ENCODE data around the gene SUN2. TPM values are rescaled to one million over a fixed set of nuclear protein-coding genes. Genes with fewer than 3 reads are reported as not detected.

The SUN2 gene
- total RNA-seq, 4 donors from 2014 or later, result 94.2 to 307 (median 191) TPM

GRCh38 chr22:38792833-38793232, 37.0 kb upstream of the SUN2 start:
- WGBS, 2 donors, result 33 to 51% methylated on average over 4 of the region's 4 CpGs
- no peak for DNase-seq
- Histone ChIP-seq H3K27ac (peak overlapping the region in 3 of 4 donors; percentile 86 to 90 (median 87)), H3K4me3 (peak overlapping the region in 3 of 4 donors; percentile 72 to 94 (median 83)), H3K9me3 (no peaks in the 10 kb centered on the region), H3K4me1 (peaks cover 0 to 32% (median 14%) of the 10 kb centered on the region in 3 donors), H3K27me3 (peaks cover 0 to 14% (median 0%) of the 10 kb centered on the region in 4 donors), H3K36me3 (peaks cover 0 to 17% (median 2%) of the 10 kb centered on the region in 3 donors)
- TF ChIP-seq CTCF (IDR thresholded peaks at IDR 0.05), result no peak
- TF ChIP-seq POLR2A (IDR thresholded peaks at IDR 0.05), result no peak
- intact Hi-C loops (cut with DNase I), result no loop called here

- 85 to 86% methylated on average over 4 of the region's 4 CpGs for WGBS, 2 donors
- Histone ChIP-seq H3K4me1 (peaks cover 0 to 36% (median 15%) of the 10 kb centered on the region in 3 donors), H3K27ac (peak overlapping the region in 1 of 4 donors; percentile 72), H3K4me3 (no peak overlapping the region), H3K27me3 (no peaks in the 10 kb centered on the region), H3K36me3 (peaks cover 0 to 17% (median 2%) of the 10 kb centered on the region in 3 donors), H3K9me3 (no peaks in the 10 kb centered on the region)
- no peak for TF ChIP-seq CTCF (IDR thresholded peaks at IDR 0.05)
- TF ChIP-seq POLR2A (IDR thresholded peaks at IDR 0.05), result no peak
- intact Hi-C loops (cut with DNase I), result no loop called here
- no peak for DNase-seq
Observed at GRCh38 chr22:38789606-38790005, 33.8 kb upstream of the SUN2 start.

GRCh38 chr22:38788846-38789245, 33.0 kb upstream of the SUN2 start:
- Histone ChIP-seq H3K36me3 (peaks cover 0 to 17% (median 2%) of the 10 kb centered on the region in 3 donors), H3K9me3 (no peaks in the 10 kb centered on the region), H3K4me1 (peaks cover 0 to 32% (median 10%) of the 10 kb centered on the region in 3 donors), H3K27me3 (no peaks in the 10 kb centered on the region), H3K27ac (peak overlapping the region; percentile 26 to 73 (median 56)), H3K4me3 (no peak overlapping the region)
- intact Hi-C loops (cut with DNase I), result no loop called here
- 53 to 76% methylated on average over 6 of the region's 6 CpGs for WGBS, 2 donors
- TF ChIP-seq POLR2A (IDR thresholded peaks at IDR 0.05), result no peak
- TF ChIP-seq CTCF (IDR thresholded peaks at IDR 0.05), result no peak
- no peak for DNase-seq

- intact Hi-C loops (cut with DNase I), result no loop called here
- no peak overlapping the region for H3K4me3 ChIP-seq
- peaks cover 0 to 17% (median 2%) of the 10 kb centered on the region in 3 donors for H3K36me3 ChIP-seq
- peak overlapping the region; percentile 26 to 73 (median 56) for H3K27ac ChIP-seq
- peaks cover 0 to 28% (median 8%) of the 10 kb centered on the region in 3 donors for H3K4me1 ChIP-seq
- H3K27me3 ChIP-seq, result no peaks in the 10 kb centered on the region
- no peak for DNase-seq
- WGBS, 2 donors, result 46 to 56% methylated on average over 13 to 15 of the region's 16 CpGs
- H3K9me3 ChIP-seq, result no peaks in the 10 kb centered on the region
- no peak for TF ChIP-seq POLR2A (IDR thresholded peaks at IDR 0.05)
- TF ChIP-seq CTCF (IDR thresholded peaks at IDR 0.05), result no peak
Observed at GRCh38 chr22:38788021-38788816, 32.4 kb upstream of the SUN2 start.

GRCh38 chr22:38786631-38787030, 30.8 kb upstream of the SUN2 start:
- 72 to 90% methylated on average over 3 of the region's 3 CpGs for WGBS, 2 donors
- TF ChIP-seq POLR2A (IDR thresholded peaks at IDR 0.05), result no peak
- TF ChIP-seq CTCF (IDR thresholded peaks at IDR 0.05), result no peak
- peaks cover 0 to 25% (median 2%) of the 10 kb centered on the region in 3 donors for H3K36me3 ChIP-seq
- H3K4me1 ChIP-seq, result peaks cover 0 to 27% (median 5%) of the 10 kb centered on the region in 3 donors
- H3K27me3 ChIP-seq, result no peaks in the 10 kb centered on the region
- peak overlapping the region in 2 of 4 donors; percentile 1 to 45 for H3K27ac ChIP-seq
- no peaks in the 10 kb centered on the region for H3K9me3 ChIP-seq
- no peak overlapping the region for H3K4me3 ChIP-seq
- intact Hi-C loops (cut with DNase I), result no loop called here
- DNase-seq, result no peak

Measured in esophagus squamous epithelium (tissue), 5 donors.